ENCODE measurements around the gene FRG2. TPM values are rescaled to one million over a fixed set of nuclear protein-coding genes. Genes with fewer than 3 reads are reported as not detected.
"Not testable (repeated sequence)": the region's sequence is repeated elsewhere in the genome, so short reads cannot be mapped to it uniquely, and the experiment has no call there.

The FRG2 gene
- total and polyA plus RNA-seq, 4 experiments from 2014 or later, result not detected

DNA sequence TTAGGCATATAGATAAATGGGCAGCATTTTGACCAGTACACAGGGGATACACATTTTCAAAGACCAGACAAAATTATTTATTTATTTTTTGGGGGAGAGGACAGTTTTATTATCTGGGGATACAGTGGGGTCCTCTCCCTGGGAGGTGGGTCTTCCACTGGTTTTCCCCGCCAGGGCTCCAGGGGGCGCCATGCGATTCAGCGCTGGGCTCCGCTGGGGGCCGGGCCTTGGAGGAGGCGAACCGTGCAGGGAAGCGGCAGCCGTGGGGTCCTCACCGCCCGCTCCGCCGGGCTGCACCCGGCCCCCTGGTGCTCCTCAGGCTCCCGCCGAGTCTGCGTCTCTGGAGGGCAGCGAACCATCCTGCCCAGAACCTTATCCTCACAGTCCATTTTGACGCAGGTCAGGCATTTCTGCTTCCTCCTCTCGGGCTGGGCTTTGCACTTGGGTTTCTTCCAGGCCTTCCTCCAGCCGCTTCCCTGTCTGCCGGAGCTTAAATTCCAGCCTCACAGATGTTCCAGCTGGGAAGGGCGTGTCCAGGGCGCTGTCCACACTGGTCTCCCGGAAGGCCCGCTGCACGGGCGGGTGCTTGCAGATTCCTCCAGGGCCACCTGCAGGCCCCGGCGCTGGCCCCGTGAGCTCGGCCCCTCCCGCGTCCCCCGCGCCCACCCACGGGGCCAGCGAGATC lies 10.8 kb upstream of the FRG2 start:
- POLR2A ChIA-PET (ENCODE audit: partially characterized antibody); CTCF ChIA-PET (ENCODE audit: partially characterized antibody); H3K27ac ChIP-seq (ENCODE audit: low read depth, low read length); H3K4me1 ChIP-seq (ENCODE audit: insufficient read depth, low read length); H3K36me3 Mint-ChIP-seq; H3K27ac Mint-ChIP-seq; intact Hi-C loops (cut with micrococcal nuclease); H3K27me3 ChIP-seq (ENCODE audit: insufficient read depth, low read length); H3K4me1 Mint-ChIP-seq; H3K36me3 ChIP-seq (ENCODE audit: insufficient read depth, low read length); H3K4me3 ChIP-seq (ENCODE audit: low read length in 2 of 2); H3K27me3 Mint-ChIP-seq; H3K9me3 ChIP-seq (ENCODE audit: control insufficient read depth in 1 of 2, low read length in 2 of 2): not testable (repeated sequence)
- Mint-ChIP-seq H3K4me3 (peak overlapping the region in 3 of 8 donors; percentile 24 to 42 (median 38)), H3K9me3 (peaks cover 0 to 10% (median 0%) of the 10 kb centered on the region in 8 donors)
- peak in 1 of 5 donors; percentile 50 for DNase-seq

DNA sequence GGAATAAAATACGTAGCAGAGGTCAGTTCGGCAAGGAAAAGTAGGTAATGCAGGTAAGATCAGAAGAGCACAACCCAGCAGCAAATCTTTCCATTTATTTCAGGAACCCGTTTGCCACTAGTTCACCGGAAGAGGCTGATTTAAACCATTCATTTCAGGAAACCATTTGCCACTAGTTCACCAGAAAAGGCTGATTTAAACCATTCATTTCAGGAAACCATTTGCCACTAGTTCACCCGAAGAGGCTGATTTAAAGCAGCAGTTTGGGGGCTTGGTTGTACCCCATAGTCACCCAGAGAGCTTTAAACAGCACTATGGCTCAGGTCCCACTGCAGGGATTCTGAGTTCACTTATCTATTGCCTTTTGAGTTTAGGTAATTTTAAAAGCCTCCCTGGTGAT lies 4.2 kb upstream of the FRG2 start:
- H3K27me3 Mint-ChIP-seq; H3K4me3 Mint-ChIP-seq; DNase-seq; H3K27ac Mint-ChIP-seq; H3K27ac ChIP-seq (ENCODE audit: low read depth, low read length); H3K4me3 ChIP-seq (ENCODE audit: low read length in 2 of 2); H3K36me3 Mint-ChIP-seq; H3K9me3 ChIP-seq (ENCODE audit: control insufficient read depth in 1 of 2, low read length in 2 of 2); H3K4me1 Mint-ChIP-seq; H3K36me3 ChIP-seq (ENCODE audit: insufficient read depth, low read length); H3K9me3 Mint-ChIP-seq; CTCF ChIA-PET (ENCODE audit: partially characterized antibody); H3K27me3 ChIP-seq (ENCODE audit: insufficient read depth, low read length); intact Hi-C loops (cut with micrococcal nuclease); H3K4me1 ChIP-seq (ENCODE audit: insufficient read depth, low read length); POLR2A ChIA-PET (ENCODE audit: partially characterized antibody): not testable (repeated sequence)

GRCh38 chr4:190022614-190023281 lies 4.3 kb downstream of the FRG2 start:
- H3K27ac ChIP-seq (ENCODE audit: low read depth, low read length); intact Hi-C loops (cut with micrococcal nuclease); H3K4me3 ChIP-seq (ENCODE audit: low read length in 2 of 2); DNase-seq; POLR2A ChIA-PET (ENCODE audit: partially characterized antibody); H3K36me3 Mint-ChIP-seq; H3K27me3 ChIP-seq (ENCODE audit: insufficient read depth, low read length); CTCF ChIA-PET (ENCODE audit: partially characterized antibody); H3K36me3 ChIP-seq (ENCODE audit: insufficient read depth, low read length); H3K9me3 Mint-ChIP-seq; H3K9me3 ChIP-seq (ENCODE audit: control insufficient read depth in 1 of 2, low read length in 2 of 2): not testable (repeated sequence)
- H3K4me1 Mint-ChIP-seq, result peaks cover 18 to 33% (median 22%) of the 10 kb centered on the region in 4 donors
- peak overlapping the region in 1 of 7 donors; percentile 17 for H3K27ac Mint-ChIP-seq
- peaks cover 29 to 32% of the 10 kb centered on the region in 2 donors for H3K27me3 Mint-ChIP-seq
- H3K4me3 Mint-ChIP-seq, result peak overlapping the region; percentile 78 to 90 (median 84)
- peaks cover 19% of the 10 kb centered on the region for H3K4me1 ChIP-seq (ENCODE audit: insufficient read depth, low read length)

- POLR2A ChIA-PET (ENCODE audit: partially characterized antibody); H3K36me3 ChIP-seq (ENCODE audit: insufficient read depth, low read length); H3K4me3 ChIP-seq (ENCODE audit: low read length in 2 of 2); H3K27ac Mint-ChIP-seq; H3K27ac ChIP-seq (ENCODE audit: low read depth, low read length); H3K36me3 Mint-ChIP-seq; intact Hi-C loops (cut with micrococcal nuclease); DNase-seq; H3K9me3 Mint-ChIP-seq; H3K9me3 ChIP-seq (ENCODE audit: control insufficient read depth in 1 of 2, low read length in 2 of 2); H3K27me3 ChIP-seq (ENCODE audit: insufficient read depth, low read length); CTCF ChIA-PET (ENCODE audit: partially characterized antibody); H3K4me3 Mint-ChIP-seq: not testable (repeated sequence)
- H3K27me3 Mint-ChIP-seq, result peaks cover 32 to 34% of the 10 kb centered on the region in 2 donors
- peaks cover 19% of the 10 kb centered on the region for H3K4me1 ChIP-seq (ENCODE audit: insufficient read depth, low read length)
- H3K4me1 Mint-ChIP-seq, result peaks cover 19 to 36% (median 23%) of the 10 kb centered on the region in 4 donors
These were observed 5.1 kb downstream of the FRG2 start for GRCh38 chr4:190021973-190022372.

DNA sequence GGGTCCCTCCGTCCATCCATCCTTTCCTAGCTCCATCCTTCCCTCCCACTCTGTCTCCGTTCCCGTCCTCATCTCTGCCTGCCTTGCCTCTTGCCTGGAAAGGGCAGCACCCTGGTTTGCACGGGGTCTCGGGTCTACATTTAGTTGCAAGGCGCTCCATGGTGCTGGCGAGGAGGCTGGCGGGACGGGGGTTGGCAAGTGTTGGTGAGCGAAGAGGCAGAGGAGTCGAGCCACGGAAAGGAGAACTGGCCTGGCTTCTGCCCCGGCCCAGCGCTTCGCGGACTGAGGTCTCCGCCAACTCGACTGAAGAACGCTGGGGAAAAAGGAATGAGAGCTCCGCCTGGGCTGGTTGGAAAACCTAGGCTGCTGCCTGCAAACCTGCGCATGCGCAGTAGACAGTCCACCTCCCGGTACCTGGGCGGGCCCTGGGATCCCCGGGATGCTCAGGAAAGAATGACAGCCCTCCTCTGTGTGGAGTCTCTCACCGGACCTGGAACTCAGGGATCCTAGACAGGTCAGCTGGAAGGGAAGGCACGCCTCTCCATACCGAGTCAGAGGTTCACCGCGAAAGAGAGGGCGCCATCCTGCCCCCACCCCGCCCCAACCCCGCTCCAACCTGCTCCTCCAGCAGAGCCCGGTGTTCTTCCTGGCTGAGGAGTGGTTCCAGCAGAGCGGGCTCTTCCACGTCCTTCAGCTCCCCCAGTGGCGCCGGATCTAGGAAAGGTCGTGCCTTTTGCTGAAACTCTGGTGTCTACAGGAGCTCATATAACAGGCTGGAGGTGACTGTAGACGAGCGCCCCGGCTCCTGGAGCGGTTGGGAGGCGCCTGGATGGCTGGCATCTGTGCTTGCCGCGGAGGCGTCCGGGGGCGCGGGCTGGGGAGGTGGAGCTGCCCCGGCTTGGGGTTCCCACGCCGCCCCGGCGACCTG lies 6.0 kb downstream of the FRG2 start:
- Histone ChIP-seq H3K4me1 (ENCODE audit: insufficient read depth, low read length) (peaks cover 19% of the 10 kb centered on the region), H3K4me3 (ENCODE audit: low read length in 2 of 2) (no peak overlapping the region), H3K27me3 (ENCODE audit: insufficient read depth, low read length) (peaks cover 10% of the 10 kb centered on the region), H3K36me3 (ENCODE audit: insufficient read depth, low read length) (no peaks in the 10 kb centered on the region), H3K27ac (ENCODE audit: low read depth, low read length) (no peak overlapping the region), H3K9me3 (ENCODE audit: control insufficient read depth in 1 of 2, low read length in 2 of 2) (no peaks in the 10 kb centered on the region)
- Mint-ChIP-seq H3K4me3 (peak overlapping the region; percentile 51 to 87 (median 80)), H3K27ac (no peak overlapping the region), H3K27me3 (peaks cover 41 to 43% of the 10 kb centered on the region in 2 donors), H3K36me3 (peaks cover 0 to 4% of the 10 kb centered on the region in 2 donors), H3K9me3 (peaks cover 0 to 9% (median 0%) of the 10 kb centered on the region in 8 donors), H3K4me1 (peaks cover 19 to 46% (median 29%) of the 10 kb centered on the region in 4 donors)
- ChIA-PET CTCF (ENCODE audit: partially characterized antibody) (no interaction called here), POLR2A (ENCODE audit: partially characterized antibody) (no interaction called here)
- intact Hi-C loops (cut with micrococcal nuclease), result no loop called here
- peak in 2 of 5 donors; percentile 27 to 29 for DNase-seq

GRCh38 chr4:190019859-190020463 lies 7.1 kb downstream of the FRG2 start:
- H3K9me3 Mint-ChIP-seq; CTCF ChIA-PET (ENCODE audit: partially characterized antibody); intact Hi-C loops (cut with micrococcal nuclease); POLR2A ChIA-PET (ENCODE audit: partially characterized antibody); H3K27ac ChIP-seq (ENCODE audit: low read depth, low read length); H3K27me3 ChIP-seq (ENCODE audit: insufficient read depth, low read length); H3K9me3 ChIP-seq (ENCODE audit: control insufficient read depth in 1 of 2, low read length in 2 of 2); H3K36me3 ChIP-seq (ENCODE audit: insufficient read depth, low read length); H3K36me3 Mint-ChIP-seq; DNase-seq; H3K4me3 ChIP-seq (ENCODE audit: low read length in 2 of 2): not testable (repeated sequence)
- peaks cover 21 to 52% (median 33%) of the 10 kb centered on the region in 4 donors for H3K4me1 Mint-ChIP-seq
- H3K4me3 Mint-ChIP-seq, result peak overlapping the region; percentile 14 to 87 (median 74)
- peaks cover 47 to 48% of the 10 kb centered on the region in 2 donors for H3K27me3 Mint-ChIP-seq
- H3K27ac Mint-ChIP-seq, result peak overlapping the region in 2 of 7 donors; percentile 3 to 40
- peaks cover 19% of the 10 kb centered on the region for H3K4me1 ChIP-seq (ENCODE audit: insufficient read depth, low read length)

Data from CD4-positive, alpha-beta memory T cell (primary cell).